ENCODE measurements around the gene VDAC2.
A peak's percentile ranks its signal among the peaks of the same experiment; 100 is the strongest.

Gene VDAC2

DNA sequence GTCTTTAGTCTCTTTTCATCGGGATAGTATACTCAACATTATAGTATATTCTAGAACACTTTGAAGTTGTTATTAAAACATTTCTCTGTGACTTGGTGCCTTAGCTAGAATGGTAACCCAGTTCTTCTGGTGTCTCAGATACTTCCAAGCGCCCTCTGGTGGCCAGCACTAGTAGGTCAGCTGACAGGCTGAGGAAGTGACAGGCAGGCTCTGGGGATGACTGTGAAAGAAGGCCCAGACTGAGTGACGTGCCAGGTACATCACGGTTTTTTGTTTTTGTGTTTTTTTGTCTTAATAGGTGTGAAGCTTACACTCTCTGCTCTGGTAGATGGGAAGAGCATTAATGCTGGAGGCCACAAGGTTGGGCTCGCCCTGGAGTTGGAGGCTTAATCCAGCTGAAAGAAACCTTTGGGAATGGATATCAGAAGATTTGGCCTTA lies 20.0 kb downstream of the VDAC2 start:
- no peak for DNase-seq (ENCODE audit: low read depth)

DNA sequence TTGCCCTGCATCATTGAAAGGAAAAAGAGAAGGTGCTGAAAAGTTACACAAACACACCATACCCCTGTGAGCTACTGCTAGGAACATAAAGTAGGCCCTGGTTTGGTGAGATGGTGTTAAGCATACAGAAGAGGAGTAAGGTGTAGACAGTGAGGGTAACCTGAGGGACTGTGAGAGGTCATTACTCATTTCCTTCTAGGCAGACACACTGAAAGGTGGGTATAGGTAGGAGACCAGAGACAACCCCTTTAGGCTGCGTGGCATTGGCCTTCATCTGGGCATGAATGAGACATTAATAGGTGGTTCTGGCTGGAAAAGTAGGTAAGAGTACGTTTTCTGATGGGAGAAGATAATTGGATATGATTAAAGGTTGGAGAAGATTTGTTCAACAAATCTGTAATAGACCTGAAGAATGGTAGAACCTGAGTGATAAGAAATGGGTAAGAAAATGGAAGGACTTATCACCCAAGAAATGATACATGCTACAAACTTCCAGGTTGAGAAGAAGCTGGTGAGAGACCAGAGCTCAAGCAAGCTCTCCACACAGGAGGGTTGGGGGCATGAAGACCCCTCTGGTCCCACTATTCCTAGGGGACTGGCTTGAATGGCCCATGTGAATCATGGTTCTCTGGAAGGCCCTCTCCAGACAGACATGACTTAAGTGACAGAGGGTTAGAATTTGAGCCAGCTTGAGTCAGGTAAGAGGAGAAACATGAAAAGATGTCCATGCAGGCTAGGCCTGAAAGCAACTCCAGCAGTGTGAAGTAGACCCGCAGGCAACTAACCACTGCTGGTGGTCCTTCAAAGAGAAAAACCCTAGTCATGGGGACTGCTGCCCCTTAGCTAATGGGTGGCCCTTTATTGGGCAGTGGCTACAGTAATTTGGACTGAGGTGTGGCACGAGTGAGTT lies 21.3 kb downstream of the VDAC2 start:
- no peak for DNase-seq (ENCODE audit: low read depth)

- DNase-seq (ENCODE audit: low read depth), result no peak
Measured at GRCh38 chr10:75233444-75234016, 22.9 kb downstream of the VDAC2 start.

DNA sequence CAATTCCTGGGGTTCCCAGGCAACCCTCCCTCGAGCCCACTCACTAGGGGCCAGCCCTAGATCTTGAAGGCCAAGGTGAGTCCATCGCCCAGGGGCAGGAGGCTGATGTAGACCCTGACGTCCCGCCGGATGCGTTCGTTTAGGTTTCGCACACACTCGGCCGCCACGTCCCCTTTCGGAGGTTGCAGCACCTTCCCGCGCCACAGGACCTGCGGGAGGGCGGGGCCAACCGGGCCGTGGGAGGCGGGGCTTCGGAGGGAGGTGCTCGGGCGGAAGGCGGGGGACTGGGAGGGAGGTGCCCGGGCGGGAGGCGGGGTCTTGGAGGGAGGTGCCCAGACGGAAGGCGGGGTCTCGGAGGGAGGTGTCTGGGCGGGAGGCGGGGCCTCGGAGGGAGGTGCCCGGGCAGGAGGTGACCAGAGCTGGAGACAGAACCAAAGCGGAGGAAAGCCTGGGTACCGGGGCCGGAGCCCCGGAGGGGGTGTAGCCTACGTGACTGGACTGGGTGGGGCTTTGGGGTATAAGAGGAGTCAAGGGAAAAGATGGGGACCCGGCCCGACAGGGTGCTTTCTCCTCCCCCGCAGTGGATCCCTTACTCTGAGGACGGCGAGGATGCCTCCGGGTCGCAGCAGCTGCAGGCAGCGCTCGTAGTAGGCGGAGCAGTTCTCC lies 23.6 kb downstream of the VDAC2 start:
- DNase-seq (ENCODE audit: low read depth), result peak; percentile 63

GRCh38 chr10:75234683-75235374 lies 24.2 kb downstream of the VDAC2 start:
- DNase-seq (ENCODE audit: low read depth), result no peak

DNA sequence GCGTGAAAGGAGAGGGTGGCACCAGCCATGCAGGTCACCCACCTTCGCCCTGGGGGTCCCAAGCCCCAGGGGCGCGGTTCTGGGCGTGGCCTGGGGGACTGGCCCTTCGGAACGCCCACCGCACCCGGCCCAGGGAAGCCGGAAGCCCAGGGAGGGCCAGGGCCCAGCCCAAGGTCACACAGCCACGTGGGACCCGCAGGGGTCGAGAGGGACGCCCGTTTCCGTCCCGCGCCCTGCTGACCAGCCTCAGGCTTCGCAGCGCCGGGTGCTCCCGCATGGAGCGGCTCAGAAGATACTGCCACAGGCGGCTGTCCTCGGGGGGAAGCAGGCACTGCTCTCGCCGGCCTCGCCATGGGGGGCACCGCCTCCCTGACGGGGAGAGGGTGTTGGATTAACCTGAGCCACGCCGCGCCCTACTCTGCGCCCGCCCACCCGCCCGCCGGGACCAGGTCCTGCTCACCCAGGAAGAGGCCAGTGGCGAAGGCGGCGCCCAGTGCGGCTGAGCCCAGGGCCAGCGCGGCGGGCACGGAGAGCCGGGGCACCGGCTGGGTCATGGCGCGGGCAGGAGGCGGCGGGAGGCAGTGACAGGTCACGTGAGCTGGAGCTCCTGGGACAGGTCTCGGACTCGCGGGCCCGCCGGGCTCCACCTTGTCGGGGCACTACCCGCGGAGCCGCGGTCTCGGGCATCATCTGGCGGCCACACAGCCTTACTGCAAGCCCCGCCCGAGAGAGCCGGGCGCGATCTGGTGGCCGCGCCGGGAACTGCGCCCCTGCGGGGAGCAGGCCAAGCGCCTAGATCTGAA lies 25.0 kb downstream of the VDAC2 start, which contains the start of gene COMTD1:
TSS of gene COMTD1 (minus strand) at position 583 of the 803 bp plus-strand sequence. CDS start at position 554, 29 bp downstream.
- DNase-seq (ENCODE audit: low read depth), result peak; percentile 43

- no peak for DNase-seq (ENCODE audit: low read depth)
Measured at GRCh38 chr10:75236178-75236825, 25.7 kb downstream of the VDAC2 start.

- no peak for DNase-seq (ENCODE audit: low read depth)
Measured at GRCh38 chr10:75238182-75239095, 27.8 kb downstream of the VDAC2 start.

- no peak for DNase-seq (ENCODE audit: low read depth)
Measured at GRCh38 chr10:75239096-75239790, 28.6 kb downstream of the VDAC2 start.

DNA sequence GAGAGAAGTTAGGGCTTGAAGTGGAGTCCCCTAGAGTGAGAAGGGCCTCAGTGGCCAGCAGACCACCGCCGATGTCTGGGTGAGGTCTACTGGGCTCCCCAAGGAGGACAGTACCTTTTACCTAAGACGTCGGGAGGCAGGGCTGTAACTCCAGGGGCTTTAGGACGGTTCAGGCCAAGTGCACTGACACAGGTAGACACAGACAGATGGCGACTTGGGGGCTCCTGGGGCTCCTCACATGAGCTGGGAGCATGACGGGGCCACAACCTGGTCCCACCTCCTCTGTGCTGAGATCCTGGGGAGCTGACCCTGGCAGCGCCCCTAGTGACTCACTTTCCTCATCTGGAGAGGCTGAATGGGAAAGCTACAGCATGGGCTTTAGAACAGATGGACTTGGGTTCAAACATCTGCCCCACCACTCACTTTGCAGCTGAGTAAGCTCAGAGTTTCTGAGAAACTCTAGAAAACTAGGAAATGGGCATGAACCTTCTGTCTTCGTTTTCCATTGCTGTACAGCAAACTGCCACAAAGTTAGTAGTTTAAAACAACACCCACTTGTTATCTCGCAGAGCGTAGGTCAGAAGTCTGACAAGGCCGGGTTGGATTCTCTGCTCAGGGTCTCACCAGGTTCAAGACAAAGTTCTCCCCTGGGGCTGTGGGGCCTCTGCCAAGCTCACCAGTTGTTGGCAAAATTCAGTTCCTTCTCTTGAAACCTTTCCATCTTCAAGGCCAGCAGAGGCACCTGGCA lies 29.9 kb downstream of the VDAC2 start:
- DNase-seq (ENCODE audit: low read depth), result no peak

DNA sequence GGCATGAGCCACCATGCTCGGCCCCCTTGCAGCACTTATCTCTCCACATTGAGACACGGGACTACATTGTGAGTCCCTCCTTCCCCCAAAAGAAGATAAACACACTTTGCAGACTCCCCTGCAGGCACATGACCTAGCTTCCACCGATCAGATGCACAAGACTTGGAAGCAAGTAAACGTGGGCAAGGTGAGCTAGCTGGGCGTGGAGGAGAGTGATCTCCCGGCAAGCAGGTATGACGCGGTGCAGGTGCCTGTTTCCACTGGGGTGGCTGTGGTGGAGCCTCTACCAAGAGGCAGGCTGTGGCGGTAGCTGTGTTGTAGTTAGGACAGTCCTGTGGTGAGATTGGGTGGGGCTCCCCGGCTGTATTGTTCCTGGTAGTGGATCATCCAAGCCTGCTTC lies 32.8 kb downstream of the VDAC2 start:
- no peak for DNase-seq (ENCODE audit: low read depth)

DNA sequence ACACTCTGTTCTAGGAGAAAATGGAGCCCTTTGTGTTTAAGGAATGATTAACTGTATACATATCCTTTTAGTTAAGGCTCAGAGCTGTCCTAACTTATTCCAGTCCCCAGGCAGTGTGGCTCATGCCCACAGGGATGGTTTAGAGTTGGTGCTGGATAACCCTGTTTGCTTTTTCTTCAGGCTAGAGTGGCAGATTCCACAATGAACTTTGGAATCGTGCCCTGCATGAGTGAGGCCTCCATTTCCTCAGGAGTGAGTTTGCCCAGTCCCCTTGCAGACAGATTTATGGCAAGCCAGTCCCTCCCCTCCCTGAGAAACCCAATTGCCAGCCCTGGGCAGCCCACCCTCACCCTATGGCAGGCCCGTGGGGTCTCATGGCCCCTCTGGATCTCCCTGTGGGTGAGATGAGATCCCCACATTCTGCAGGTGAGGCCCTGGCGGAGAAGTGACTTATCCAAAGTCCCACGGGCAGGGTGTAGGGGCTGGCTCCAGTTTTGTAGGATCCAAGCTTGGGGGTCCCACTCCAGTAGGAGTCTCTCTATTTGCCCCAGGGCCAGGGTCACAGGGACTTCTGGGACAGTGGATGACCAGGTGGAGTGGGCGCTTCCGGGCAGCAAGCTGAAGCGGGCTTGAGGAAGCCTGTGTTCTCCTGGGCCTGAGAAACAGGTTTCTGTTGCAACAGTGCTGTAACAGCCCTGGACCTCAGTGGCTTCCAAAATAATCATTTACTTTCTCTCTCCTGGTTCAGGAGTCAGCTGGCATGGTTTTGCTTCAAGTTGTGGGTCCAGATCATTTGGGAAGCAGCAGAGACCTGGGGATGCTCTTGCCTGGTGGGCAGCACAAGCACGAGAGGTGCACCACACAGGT lies 34.1 kb downstream of the VDAC2 start:
- no peak for DNase-seq (ENCODE audit: low read depth)

- no peak for DNase-seq (ENCODE audit: low read depth)
Measured at GRCh38 chr10:75245354-75246250, 35.0 kb downstream of the VDAC2 start.

DNA sequence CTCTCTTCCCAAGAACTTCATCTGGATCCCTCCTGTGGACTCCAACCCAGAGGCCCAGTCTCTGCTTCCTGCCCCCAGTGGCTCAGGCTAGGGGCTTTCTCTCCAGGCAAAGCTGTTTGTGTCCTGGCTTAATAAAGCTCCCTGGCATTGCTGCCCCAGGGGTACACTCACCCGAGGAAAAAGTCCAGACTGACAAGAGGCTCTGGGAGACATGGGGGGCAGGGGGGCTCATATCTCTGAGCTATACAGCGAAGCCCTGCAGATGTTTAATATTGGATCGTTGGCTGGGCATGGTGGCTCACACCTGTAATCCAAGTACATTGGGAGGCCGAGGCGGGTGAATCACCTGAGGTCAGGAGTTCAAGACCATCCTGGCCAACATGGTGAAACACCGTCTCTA lies 35.9 kb downstream of the VDAC2 start:
- no peak for DNase-seq (ENCODE audit: low read depth)

DNA sequence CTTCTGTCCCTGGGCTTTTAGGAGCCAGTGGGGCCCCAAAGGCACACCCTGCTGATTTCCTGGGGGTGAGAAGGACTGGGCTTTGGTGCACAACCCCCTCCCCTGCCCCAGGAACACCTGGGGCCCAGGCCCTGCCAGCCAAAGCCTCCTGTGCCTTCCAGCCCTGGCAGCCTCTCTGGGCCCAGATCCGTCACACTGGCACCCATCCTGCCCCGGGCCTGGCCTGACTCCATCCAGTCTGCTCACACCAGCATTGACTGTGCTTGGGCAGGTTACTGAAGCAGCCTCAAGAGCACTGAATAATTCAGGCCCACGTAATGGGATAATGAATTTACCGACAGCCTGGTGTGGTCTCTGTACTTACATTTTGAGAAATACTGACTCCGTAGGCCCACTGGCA lies 37.2 kb downstream of the VDAC2 start:
- DNase-seq (ENCODE audit: low read depth), result no peak

DNA sequence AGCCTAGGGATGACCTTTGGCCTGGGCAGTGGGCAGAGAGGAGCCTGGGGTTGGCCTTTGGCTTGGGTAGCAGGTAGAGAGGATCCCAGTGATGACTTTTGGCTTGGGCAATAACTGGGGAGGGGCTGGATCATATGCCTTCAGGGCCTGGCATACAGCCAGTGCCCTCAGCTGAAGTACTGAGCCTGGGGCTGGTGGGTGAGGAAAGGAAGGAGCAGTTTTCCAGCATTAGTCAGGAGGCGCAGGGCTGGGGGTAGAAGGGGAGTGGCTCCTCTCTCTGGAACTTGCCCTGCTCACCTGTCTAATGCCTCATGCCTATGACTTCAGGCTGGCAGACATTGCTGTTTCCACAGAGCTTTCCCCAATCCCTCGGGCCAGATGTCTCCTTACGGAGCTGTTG lies 40.3 kb downstream of the VDAC2 start:
- DNase-seq (ENCODE audit: low read depth), result no peak

All from non-pigmented ciliary epithelial cell (primary cell).